GM12891 (cell line): ENCODE measurements around the gene ANK2.

ENCODE experiments used
- DNase-seq: peaks from one replicate; pipeline ENCODE4 v3.0.0; 2011; ENCODE audit warnings: low spot score; ENCODE audit not compliant: insufficient read length
- FAIRE-seq: peaks from 2 replicates; lab custom pipeline; 2011; peaks lifted over from hg19 to GRCh38; lab: Jason Lieb, UNC
- PAX5 ChIP-seq: IDR thresholded peaks from 2 replicates; pipeline ENCODE4 v1.6.1; 2011; ENCODE audit warnings: low read length, moderate library complexity, mild to moderate bottlenecking; ENCODE audit not compliant: insufficient read depth, severe bottlenecking
- POLR2A ChIP-seq: IDR thresholded peaks from 2 replicates; pipeline ENCODE4 v1.6.1; 2011; ENCODE audit warnings: low read depth, low read length, control low read depth
- POLR2AphosphoS5 ChIP-seq: IDR thresholded peaks from 2 replicates; pipeline ENCODE4 v1.6.1; 2011; ENCODE audit warnings: low read depth, low read length, control low read depth
- POU2F2 ChIP-seq: IDR thresholded peaks from 2 replicates; pipeline ENCODE4 v1.6.1; 2011; ENCODE audit warnings: low read depth, mild to moderate bottlenecking, control low read depth, low read length, moderate library complexity
- SPI1 ChIP-seq: IDR thresholded peaks from 2 replicates; pipeline ENCODE4 v1.6.1; 2011; ENCODE audit warnings: low read depth, low read length, control low read depth
- TAF1 ChIP-seq: IDR thresholded peaks from 2 replicates; pipeline ENCODE4 v1.6.1; 2011; ENCODE audit warnings: low read depth, low read length, control low read depth

The ANK2 gene

GRCh38 chr4:113330200-113330599 is 280.7 kb downstream of the ANK2 start:
- DNase-seq = no peak
- TF ChIP-seq SPI1 = no peak
- no peak for TF ChIP-seq POU2F2
- TF ChIP-seq POLR2A = no peak
- TF ChIP-seq PAX5 = no peak
- TF ChIP-seq TAF1 = no peak
- TF ChIP-seq POLR2AphosphoS5 = no peak
- FAIRE-seq = peak; percentile 33

GRCh38 chr4:113331811-113332210 is 282.4 kb downstream of the ANK2 start:
- DNase-seq = no peak
- no peak for FAIRE-seq
- TF ChIP-seq POLR2A (no peak), SPI1 (no peak), PAX5 (no peak), POLR2AphosphoS5 (no peak), POU2F2 (no peak), TAF1 (no peak)

- TF ChIP-seq TAF1 (no peak), POLR2A (no peak), POU2F2 (no peak), PAX5 (no peak), SPI1 (no peak), POLR2AphosphoS5 (no peak)
- FAIRE-seq (no peak), DNase-seq (no peak)
Measured at GRCh38 chr4:113332701-113333100, 283.2 kb downstream of the ANK2 start.

GRCh38 chr4:113335746-113336145 is 286.3 kb downstream of the ANK2 start:
- FAIRE-seq (no peak), DNase-seq (no peak)
- no peak for TF ChIP-seq POLR2A

GRCh38 chr4:113336556-113336955 is 287.1 kb downstream of the ANK2 start:
- DNase-seq (no peak), FAIRE-seq (no peak)
- no peak for TF ChIP-seq SPI1
- no peak for TF ChIP-seq POLR2AphosphoS5
- no peak for TF ChIP-seq TAF1
- TF ChIP-seq POLR2A = no peak
- no peak for TF ChIP-seq POU2F2
- no peak for TF ChIP-seq PAX5

- TF ChIP-seq SPI1 (no peak), TAF1 (no peak), POU2F2 (no peak), POLR2A (no peak), PAX5 (no peak), POLR2AphosphoS5 (no peak)
- FAIRE-seq = no peak
- DNase-seq = no peak
Measured at GRCh38 chr4:113339430-113339813, 290.0 kb downstream of the ANK2 start.

GRCh38 chr4:113344100-113344499 is 294.6 kb downstream of the ANK2 start:
- FAIRE-seq = no peak
- no peak for TF ChIP-seq PAX5
- no peak for TF ChIP-seq TAF1
- no peak for TF ChIP-seq POU2F2
- no peak for TF ChIP-seq POLR2AphosphoS5
- TF ChIP-seq SPI1 = no peak
- no peak for TF ChIP-seq POLR2A
- DNase-seq = no peak

GRCh38 chr4:113347245-113347644 is 297.8 kb downstream of the ANK2 start:
- FAIRE-seq (no peak), DNase-seq (no peak)
- TF ChIP-seq SPI1 = no peak
- no peak for TF ChIP-seq TAF1
- no peak for TF ChIP-seq POLR2AphosphoS5
- no peak for TF ChIP-seq POLR2A
- no peak for TF ChIP-seq POU2F2
- no peak for TF ChIP-seq PAX5

GRCh38 chr4:113349430-113349829 is 300.0 kb downstream of the ANK2 start:
- DNase-seq = no peak
- TF ChIP-seq TAF1 (no peak), PAX5 (no peak), SPI1 (no peak), POLR2A (no peak), POU2F2 (no peak), POLR2AphosphoS5 (no peak)
- FAIRE-seq = peak; percentile 87

GRCh38 chr4:113350576-113350975 is 301.1 kb downstream of the ANK2 start:
- DNase-seq (no peak), FAIRE-seq (no peak)
- TF ChIP-seq SPI1 (no peak), PAX5 (no peak), TAF1 (no peak), POLR2AphosphoS5 (no peak), POU2F2 (no peak), POLR2A (no peak)
